ENCODE data around the gene DNAH10.

Gene DNAH10

GRCh38 chr12:123894823-123895345, 132.8 kb downstream of the DNAH10 start:
- DNase-seq (ENCODE audit: extremely low read depth, low read depth), result no peak
- TF ChIP-seq CTCF (IDR thresholded peaks at IDR 0.05; ENCODE audit: low read depth, low read length), result no peak

- no peak for DNase-seq (ENCODE audit: extremely low read depth, low read depth)
Measured at GRCh38 chr12:123895451-123895850, 133.3 kb downstream of the DNAH10 start.

GRCh38 chr12:123896767-123897166, 134.7 kb downstream of the DNAH10 start:
- TF ChIP-seq CTCF (IDR thresholded peaks at IDR 0.05; ENCODE audit: low read depth, low read length), result no peak
- DNase-seq (ENCODE audit: extremely low read depth, low read depth), result peak; percentile 88

More at GRCh38 chr12:123895451-123895850, 133.3 kb downstream of the DNAH10 start:
- no peak for TF ChIP-seq CTCF (IDR thresholded peaks at IDR 0.05; ENCODE audit: low read depth, low read length)

- DNase-seq (ENCODE audit: extremely low read depth, low read depth), result peak; percentile 59
- TF ChIP-seq CTCF (IDR thresholded peaks at IDR 0.05; ENCODE audit: low read depth, low read length), result no peak
Measured at GRCh38 chr12:123897221-123897620, 135.1 kb downstream of the DNAH10 start.

GRCh38 chr12:123898673-123899072, 136.6 kb downstream of the DNAH10 start:
- no peak for DNase-seq (ENCODE audit: extremely low read depth, low read depth)
- no peak for TF ChIP-seq CTCF (IDR thresholded peaks at IDR 0.05; ENCODE audit: low read depth, low read length)

- no peak for DNase-seq (ENCODE audit: extremely low read depth, low read depth)
- TF ChIP-seq CTCF (IDR thresholded peaks at IDR 0.05; ENCODE audit: low read depth, low read length), result no peak
Measured at GRCh38 chr12:123899368-123899767, 137.3 kb downstream of the DNAH10 start.

GRCh38 chr12:123900871-123901376, 138.8 kb downstream of the DNAH10 start:
- DNase-seq (ENCODE audit: extremely low read depth, low read depth), result no peak
- TF ChIP-seq CTCF (IDR thresholded peaks at IDR 0.05; ENCODE audit: low read depth, low read length), result no peak

Data from AG09319 (cell line).